Gastrocnemius medialis (tissue), 4 donors: ENCODE data around the gene RALY. TPM values are rescaled to one million over a fixed set of nuclear protein-coding genes. Genes with fewer than 3 reads are reported as not detected.

Experiments used
- ATAC-seq, 2 donors: fragments of 150-250 bp; one replicate each; pipeline ENCODE4 v1.9.1; 2016
- DNase-seq, 2 donors: peaks; one replicate each; pipeline ENCODE4 v3.0.0-alpha.2; 2019
- H3K27ac ChIP-seq, 4 donors: fragments of 200-600 bp; sonication (generic); 1 replicate in 1 of 4; 2 replicates in 3 of 4; pipeline ENCODE4 v1.5.1; 2016 to 2018; ENCODE audit warnings: mild to moderate bottlenecking in 2 of 4, moderate library complexity in 1 of 4
- H3K27me3 ChIP-seq, 3 donors: fragments of 200-600 bp; sonication (generic) in 2 of 3; 1 replicate in 1 of 3; 2 replicates in 2 of 3; pipeline versions ENCODE4 v1.5.1 to v1.6.0; 2016 to 2019; ENCODE audit warnings: mild to moderate bottlenecking in 1 of 3, moderate library complexity in 1 of 3
- H3K36me3 ChIP-seq, 2 donors: fragments of 200-600 bp; sonication (generic) in 1 of 2; one replicate each; pipeline ENCODE4 v1.5.1; 2017 to 2018
- H3K4me1 ChIP-seq, 2 donors: fragments of 200-600 bp; sonication (generic) in 1 of 2; one replicate each; pipeline ENCODE4 v1.5.1; 2016 to 2017; ENCODE audit warnings: mild to moderate bottlenecking in 2 of 2
- H3K4me3 ChIP-seq, 4 donors: fragments of 200-600 bp; sonication (generic) in 3 of 4; 1 replicate in 1 of 4; 2 replicates in 3 of 4; pipeline ENCODE4 v1.5.1; 2016 to 2019; ENCODE audit warnings: mild to moderate bottlenecking in 2 of 4
- H3K9me3 ChIP-seq, 3 donors: fragments of 200-600 bp; sonication (generic) in 2 of 3; 1 replicate in 1 of 3; 2 replicates in 2 of 3; pipeline ENCODE4 v1.5.1; 2016 to 2019
- CTCF ChIP-seq, 5 experiments: fragments of 450-650 bp in 3 of 5; fragments of 200-600 bp in 2 of 5; sonication (generic) in 2 of 5; IDR thresholded peaks in 4 of 5; conservative IDR thresholded peaks in 1 of 5; 1 replicate in 4 of 5; 2 replicates in 1 of 5; pipeline ENCODE4 v1.5.1; 2016 to 2019; ENCODE audit warnings: antibody characterized with exemption in 5 of 5, mild to moderate bottlenecking in 3 of 5, moderate library complexity in 3 of 5
- POLR2A ChIP-seq, 2 donors: fragments of 450-650 bp; IDR thresholded peaks; one replicate each; pipeline ENCODE4 v1.6.1; 2017; ENCODE audit warnings: antibody characterized with exemption in 2 of 2, mild to moderate bottlenecking in 2 of 2, moderate library complexity in 2 of 2
- in situ Hi-C, 4 donors: fragments of 200-750 bp; cut with MboI; loops; one replicate each; pipeline versions ENCODE4 v1.15.0 to v1.8.0; 2017; ENCODE audit warnings: low sequenced_read_pairs in 4 of 4
- intact Hi-C: fragments of 100-400 bp; cut with DNase I; formaldehyde crosslinking; loops from one replicate; pipeline ENCODE4 v1.15.1; 2023; ENCODE audit warnings: low total_unique reads
- total RNA-seq, 4 donors: library from RNA; depleted of rRNA; stranded (reverse); fragments of >200 nt; gene quantifications; one replicate each; pipeline versions ENCODE4 v1.1.0 to v1.2.3, GENCODE V29; 2016

The RALY gene
- total RNA-seq, 4 donors from 2014 or later = 69.0 to 119 (median 93.1) TPM

GRCh38 chr20:33983371-33983770 is 10.3 kb upstream of the RALY start:
- ATAC-seq (no peak), DNase-seq (no peak)
- Histone ChIP-seq H3K27ac (no peak overlapping the region), H3K9me3 (no peaks in the 10 kb centered on the region), H3K4me1 (no peaks in the 10 kb centered on the region), H3K27me3 (no peaks in the 10 kb centered on the region), H3K36me3 (no peaks in the 10 kb centered on the region), H3K4me3 (no peak overlapping the region)
- in situ Hi-C loops = no loop called here
- intact Hi-C loops = no loop called here
- TF ChIP-seq CTCF (IDR thresholded peaks at IDR 0.05 in 4 of 5, conservative IDR thresholded peaks at IDR 0.05 in 1 of 5) = no peak
- no peak for TF ChIP-seq POLR2A (IDR thresholded peaks at IDR 0.05)

- Histone ChIP-seq H3K4me3 (no peak overlapping the region), H3K27ac (no peak overlapping the region), H3K4me1 (no peaks in the 10 kb centered on the region), H3K27me3 (no peaks in the 10 kb centered on the region), H3K9me3 (no peaks in the 10 kb centered on the region), H3K36me3 (no peaks in the 10 kb centered on the region)
- no peak for TF ChIP-seq POLR2A (IDR thresholded peaks at IDR 0.05)
- no peak for TF ChIP-seq CTCF (IDR thresholded peaks at IDR 0.05 in 4 of 5, conservative IDR thresholded peaks at IDR 0.05 in 1 of 5)
- in situ Hi-C loops (no loop called here), intact Hi-C loops (no loop called here)
- no peak for ATAC-seq
- DNase-seq = no peak
These were observed 9.5 kb upstream of the RALY start for GRCh38 chr20:33984182-33984719.

GRCh38 chr20:33985280-33985679 is 8.4 kb upstream of the RALY start:
- no peak overlapping the region for H3K4me3 ChIP-seq
- TF ChIP-seq CTCF (IDR thresholded peaks at IDR 0.05 in 4 of 5, conservative IDR thresholded peaks at IDR 0.05 in 1 of 5) (no peak), POLR2A (IDR thresholded peaks at IDR 0.05) (no peak)
- no peaks in the 10 kb centered on the region for H3K36me3 ChIP-seq
- no peaks in the 10 kb centered on the region for H3K27me3 ChIP-seq
- no peaks in the 10 kb centered on the region for H3K9me3 ChIP-seq
- H3K4me1 ChIP-seq = no peaks in the 10 kb centered on the region
- in situ Hi-C loops (no loop called here), intact Hi-C loops (no loop called here)
- DNase-seq (no peak), ATAC-seq (no peak)
- H3K27ac ChIP-seq = no peak overlapping the region

- no peaks in the 10 kb centered on the region for H3K9me3 ChIP-seq
- ATAC-seq = no peak
- no peaks in the 10 kb centered on the region for H3K36me3 ChIP-seq
- TF ChIP-seq POLR2A (IDR thresholded peaks at IDR 0.05) = no peak
- no peak for TF ChIP-seq CTCF (IDR thresholded peaks at IDR 0.05 in 4 of 5, conservative IDR thresholded peaks at IDR 0.05 in 1 of 5)
- no peak overlapping the region for H3K27ac ChIP-seq
- intact Hi-C loops = no loop called here
- no peak for DNase-seq
- no peaks in the 10 kb centered on the region for H3K27me3 ChIP-seq
- H3K4me1 ChIP-seq = no peaks in the 10 kb centered on the region
- H3K4me3 ChIP-seq = no peak overlapping the region
- in situ Hi-C loops = no loop called here
These were observed 7.9 kb upstream of the RALY start for GRCh38 chr20:33985830-33986229.
